K562 (cell line): ENCODE results near the gene ZNF610. TPM values are rescaled to one million over a fixed set of nuclear protein-coding genes. Genes with fewer than 3 reads are reported as not detected.

Experiments used
- CREB3L1 ChIP-seq: fragments of 450-650 bp; IDR thresholded peaks from 2 replicates; pipeline ENCODE4 v1.6.1; 2014; ENCODE audit warnings: low read depth, mild to moderate bottlenecking, moderate library complexity, borderline replicate concordance
- FOXP1 ChIP-seq: sonication (generic); formaldehyde crosslinking; IDR thresholded peaks from 2 replicates; pipeline ENCODE4 v1.8.0; 2022; ENCODE audit warnings: mild to moderate bottlenecking, missing genetic modification reagents
- HDAC6 ChIP-seq: IDR thresholded peaks from 2 replicates; pipeline ENCODE4 v1.6.1; 2012; ENCODE audit warnings: low read depth, mild to moderate bottlenecking, control low read depth, inconsistent platforms, low read length, moderate library complexity
- HLTF ChIP-seq: fragments of 450-650 bp; IDR thresholded peaks from 2 replicates; pipeline ENCODE4 v1.6.1; 2016
- SIX5 ChIP-seq, 2 experiments: IDR thresholded peaks; 2 replicates each; pipeline ENCODE4 v1.6.1; 2011; ENCODE audit warnings: low read length in 2 of 2, borderline replicate concordance in 1 of 2, low read depth in 1 of 2, mild to moderate bottlenecking in 1 of 2, moderate library complexity in 1 of 2; ENCODE audit not compliant: insufficient read depth in 1 of 2
- SMC3 ChIP-seq: conservative IDR thresholded peaks from 2 replicates; pipeline ENCODE4 v1.6.1; 2011; ENCODE audit warnings: low read depth, low read length, improper control_type of control experiment; ENCODE audit not compliant: insufficient read depth
- SNIP1 ChIP-seq: fragments of 450-650 bp; IDR thresholded peaks from 2 replicates; pipeline ENCODE4 v1.7.1; 2017; ENCODE audit warnings: low read depth, mild to moderate bottlenecking
- ZBTB7A ChIP-seq: IDR thresholded peaks from 2 replicates; pipeline ENCODE4 v1.6.1; 2011; ENCODE audit warnings: low read depth, mild to moderate bottlenecking, low read length, moderate library complexity, borderline replicate concordance; ENCODE audit not compliant: control insufficient read depth
- ZNF217 ChIP-seq: sonication (generic); formaldehyde crosslinking; IDR thresholded peaks from 2 replicates; pipeline ENCODE4 v1.8.0; 2022; ENCODE audit warnings: mild to moderate bottlenecking, missing genetic modification reagents
- polyA plus RNA-seq, 8 experiments: library from polyadenylated mRNA; depleted of rRNA in 4 of 8; stranded (reverse) in 5 of 8; unstranded in 3 of 8; fragments of >200 nt; fragmentation: Nextera tagmentation in 2 of 8; fragmentation: Illumina TruSeq in 1 of 8; extraction: Ambion mirVana in 2 of 8; extraction: Trizol in 1 of 8; gene quantifications; 2 replicates each; pipeline versions ENCODE4 v1.2.1 to v1.2.3, GENCODE V29; 2011 to 2014; ENCODE audit warnings: inconsistent platforms in 1 of 8, missing spikeins in 1 of 8
- total RNA-seq, 7 experiments: library from RNA; depleted of rRNA in 6 of 7; stranded (reverse); fragments of >200 nt in 6 of 7; fragmentation: Illumina TruSeq in 2 of 7; extraction: Trizol in 2 of 7; gene quantifications; 2 replicates each; pipeline versions ENCODE4 v1.2.1 to v1.2.3, GENCODE V29; 2011 to 2021; ENCODE audit warnings: low replicate concordance in 1 of 7
- TF ChIP-seq, protein P1 (sequence below): IDR thresholded peaks from 2 replicates; pipeline ENCODE4 v1.6.1; 2016; ENCODE audit warnings: missing genetic modification characterization, missing compliant biosample characterization
- TF ChIP-seq, protein P2 (sequence below), 2 experiments: fragments of 450-650 bp in 1 of 2; sonication (generic) in 1 of 2; formaldehyde crosslinking in 1 of 2; IDR thresholded peaks; 2 replicates each; pipeline versions ENCODE4 v1.7.1 to v1.9.0; 2016 to 2022; ENCODE audit warnings: inconsistent platforms in 1 of 2, mild to moderate bottlenecking in 1 of 2, missing genetic modification reagents in 1 of 2

Gene ZNF610
- total and polyA plus RNA-seq, 9 of the 15 experiments (the other 6 are each of a cell fraction or from before 2014, with no cell fraction given), result not detected

DNA sequence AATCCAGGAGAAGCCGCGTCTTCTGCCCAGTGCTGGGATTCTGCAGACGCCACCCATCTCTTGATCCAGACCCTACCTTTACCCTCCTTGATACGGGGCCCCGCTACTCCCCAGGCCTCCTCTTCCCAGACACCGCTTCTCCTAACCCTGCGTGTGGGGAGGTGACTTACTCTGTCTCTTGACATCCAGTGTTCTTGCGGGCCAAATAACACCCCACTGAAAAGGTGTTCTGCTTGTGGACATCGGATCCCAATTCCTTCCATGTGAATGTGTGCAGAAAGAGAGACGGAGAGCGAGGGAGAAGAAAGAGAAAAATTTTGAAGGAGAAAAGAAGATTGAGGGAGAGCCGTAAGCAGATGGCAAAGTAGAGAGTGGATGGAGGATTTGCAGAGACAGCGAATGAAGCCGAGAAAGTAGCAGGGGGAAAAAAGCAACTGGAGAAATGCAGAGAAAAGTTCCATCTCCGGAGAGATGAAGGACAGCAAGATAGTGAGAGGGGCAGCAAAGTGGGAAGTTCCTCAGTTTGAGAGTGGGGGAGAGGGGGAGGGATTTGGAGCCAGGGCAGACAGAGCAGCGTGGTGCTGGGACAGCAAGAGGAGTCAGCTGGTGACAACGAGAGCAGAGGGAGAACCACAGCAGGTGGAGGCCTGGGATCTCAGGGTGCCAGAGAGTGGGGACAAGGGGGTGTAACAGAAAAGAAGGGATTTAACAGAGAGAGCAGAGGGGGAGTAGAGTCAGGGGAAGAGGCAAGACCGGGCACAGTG lies 38.3 kb upstream of the ZNF610 start (continued):
- no peak for TF ChIP-seq ZBTB7A
- TF ChIP-seq CREB3L1, result no peak
- no peak for TF ChIP-seq HDAC6
- 0 out of 2 replicates have a peak, but pooled peaks have one; percentile 17 for TF ChIP-seq FOXP1 (CRISPR knock-in tag)
- no peak for TF ChIP-seq SIX5 (IDR thresholded peaks at IDR 0.05; ENCODE audit: borderline replicate concordance in 1 of 2, insufficient read depth in 1 of 2, low read depth in 1 of 2, low read length in 2 of 2)
- no peak for TF ChIP-seq ZNF217 (CRISPR knock-in tag)
- TF ChIP-seq SNIP1, result peak; percentile 27; the same call in 1 of the 2 replicates
- TF ChIP-seq, protein P1, sequence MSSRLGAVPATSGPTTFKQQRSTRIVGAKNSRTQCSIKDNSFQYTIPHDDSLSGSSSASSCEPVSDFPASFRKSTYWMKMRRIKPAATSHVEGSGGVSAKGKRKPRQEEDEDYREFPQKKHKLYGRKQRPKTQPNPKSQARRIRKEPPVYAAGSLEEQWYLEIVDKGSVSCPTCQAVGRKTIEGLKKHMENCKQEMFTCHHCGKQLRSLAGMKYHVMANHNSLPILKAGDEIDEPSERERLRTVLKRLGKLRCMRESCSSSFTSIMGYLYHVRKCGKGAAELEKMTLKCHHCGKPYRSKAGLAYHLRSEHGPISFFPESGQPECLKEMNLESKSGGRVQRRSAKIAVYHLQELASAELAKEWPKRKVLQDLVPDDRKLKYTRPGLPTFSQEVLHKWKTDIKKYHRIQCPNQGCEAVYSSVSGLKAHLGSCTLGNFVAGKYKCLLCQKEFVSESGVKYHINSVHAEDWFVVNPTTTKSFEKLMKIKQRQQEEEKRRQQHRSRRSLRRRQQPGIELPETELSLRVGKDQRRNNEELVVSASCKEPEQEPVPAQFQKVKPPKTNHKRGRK (tag), result peak; percentile 55; the same call in 1 of the 2 replicates
- no peak for TF ChIP-seq SMC3
- TF ChIP-seq HLTF, result no peak
- TF ChIP-seq, protein P2, sequence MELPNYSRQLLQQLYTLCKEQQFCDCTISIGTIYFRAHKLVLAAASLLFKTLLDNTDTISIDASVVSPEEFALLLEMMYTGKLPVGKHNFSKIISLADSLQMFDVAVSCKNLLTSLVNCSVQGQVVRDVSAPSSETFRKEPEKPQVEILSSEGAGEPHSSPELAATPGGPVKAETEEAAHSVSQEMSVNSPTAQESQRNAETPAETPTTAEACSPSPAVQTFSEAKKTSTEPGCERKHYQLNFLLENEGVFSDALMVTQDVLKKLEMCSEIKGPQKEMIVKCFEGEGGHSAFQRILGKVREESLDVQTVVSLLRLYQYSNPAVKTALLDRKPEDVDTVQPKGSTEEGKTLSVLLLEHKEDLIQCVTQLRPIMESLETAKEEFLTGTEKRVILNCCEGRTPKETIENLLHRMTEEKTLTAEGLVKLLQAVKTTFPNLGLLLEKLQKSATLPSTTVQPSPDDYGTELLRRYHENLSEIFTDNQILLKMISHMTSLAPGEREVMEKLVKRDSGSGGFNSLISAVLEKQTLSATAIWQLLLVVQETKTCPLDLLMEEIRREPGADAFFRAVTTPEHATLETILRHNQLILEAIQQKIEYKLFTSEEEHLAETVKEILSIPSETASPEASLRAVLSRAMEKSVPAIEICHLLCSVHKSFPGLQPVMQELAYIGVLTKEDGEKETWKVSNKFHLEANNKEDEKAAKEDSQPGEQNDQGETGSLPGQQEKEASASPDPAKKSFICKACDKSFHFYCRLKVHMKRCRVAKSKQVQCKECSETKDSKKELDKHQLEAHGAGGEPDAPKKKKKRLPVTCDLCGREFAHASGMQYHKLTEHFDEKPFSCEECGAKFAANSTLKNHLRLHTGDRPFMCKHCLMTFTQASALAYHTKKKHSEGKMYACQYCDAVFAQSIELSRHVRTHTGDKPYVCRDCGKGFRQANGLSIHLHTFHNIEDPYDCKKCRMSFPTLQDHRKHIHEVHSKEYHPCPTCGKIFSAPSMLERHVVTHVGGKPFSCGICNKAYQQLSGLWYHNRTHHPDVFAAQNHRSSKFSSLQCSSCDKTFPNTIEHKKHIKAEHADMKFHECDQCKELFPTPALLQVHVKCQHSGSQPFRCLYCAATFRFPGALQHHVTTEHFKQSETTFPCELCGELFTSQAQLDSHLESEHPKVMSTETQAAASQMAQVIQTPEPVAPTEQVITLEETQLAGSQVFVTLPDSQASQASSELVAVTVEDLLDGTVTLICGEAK (IDR thresholded peaks at IDR 0.05), result no peak
- TF ChIP-seq, protein P2 (CRISPR knock-in tag; IDR thresholded peaks at IDR 0.05), result no peak
